ENCODE measurements around the gene UAP1L1.
"Not testable (repeated sequence)": the region's sequence is repeated elsewhere in the genome, so short reads cannot be mapped to it uniquely, and the experiment has no call there.

The UAP1L1 gene

DNA sequence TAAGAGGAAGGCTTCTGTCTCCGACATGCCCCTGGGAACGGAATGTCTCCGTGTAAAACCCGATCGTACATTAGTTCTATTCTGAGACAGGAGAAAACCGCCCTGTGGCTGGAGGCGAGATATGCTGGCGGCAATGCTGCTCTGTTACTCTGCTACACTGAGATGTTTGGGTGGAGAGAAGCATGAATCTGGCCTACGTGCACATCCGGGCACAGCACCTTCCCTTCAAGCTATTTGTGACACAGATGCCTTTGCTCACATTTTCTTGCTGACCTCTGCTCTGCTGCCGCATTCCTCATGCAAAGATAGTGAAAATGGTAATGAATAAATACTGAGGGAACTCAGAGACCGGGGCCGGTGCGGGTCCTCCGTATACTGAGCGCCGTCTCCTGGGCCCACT lies 39.4 kb downstream of the UAP1L1 start:
- DNase-seq = no peak

DNA sequence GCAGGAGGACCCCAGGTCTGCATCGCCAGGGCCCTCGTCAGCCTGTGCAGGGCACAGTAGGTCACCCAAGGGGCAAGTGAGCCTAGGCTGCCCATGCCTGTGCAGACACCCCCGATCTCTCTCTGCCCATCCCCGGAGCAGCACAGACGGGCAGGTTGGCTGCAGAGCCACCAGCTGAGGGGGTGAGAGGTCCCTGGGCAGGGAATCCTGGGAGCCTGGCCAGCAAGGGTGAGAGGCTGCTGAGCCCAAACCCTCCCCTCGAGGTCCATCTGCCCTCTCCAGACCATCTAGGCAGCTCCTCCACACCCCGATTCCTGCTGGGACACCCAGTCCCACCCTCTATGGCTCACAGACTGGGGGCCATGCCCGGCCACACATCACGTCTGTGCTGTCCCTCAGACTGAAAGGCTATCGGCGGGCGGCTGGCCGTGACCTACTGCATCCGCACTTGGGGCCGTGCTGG lies 40.0 kb downstream of the UAP1L1 start:
- no peak for DNase-seq

DNA sequence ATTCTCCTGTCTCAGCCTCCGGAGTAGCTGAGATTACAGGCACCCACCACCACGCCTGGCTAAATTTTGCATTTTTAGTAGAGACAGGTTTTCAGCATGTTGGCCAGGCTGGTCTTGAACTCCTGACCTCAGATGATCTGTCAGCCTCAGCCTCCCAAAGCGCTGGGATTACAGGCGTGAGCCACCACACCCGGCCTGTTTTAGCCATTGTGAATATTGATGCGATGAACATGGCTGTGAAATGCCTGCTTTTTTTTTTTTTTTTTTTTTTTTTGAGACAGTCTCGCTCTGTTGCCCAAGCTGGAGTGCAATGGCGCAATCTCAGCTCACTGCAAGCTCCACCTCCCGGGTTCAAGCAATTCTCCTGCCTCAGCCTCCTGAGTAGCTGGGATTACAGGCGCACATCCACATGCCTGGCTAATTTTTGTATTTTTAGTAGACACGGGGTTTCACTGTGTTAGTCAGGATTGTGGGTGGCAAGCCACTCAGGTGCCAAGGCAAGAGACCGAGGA lies 40.8 kb downstream of the UAP1L1 start:
- not testable (repeated sequence) for DNase-seq

DNA sequence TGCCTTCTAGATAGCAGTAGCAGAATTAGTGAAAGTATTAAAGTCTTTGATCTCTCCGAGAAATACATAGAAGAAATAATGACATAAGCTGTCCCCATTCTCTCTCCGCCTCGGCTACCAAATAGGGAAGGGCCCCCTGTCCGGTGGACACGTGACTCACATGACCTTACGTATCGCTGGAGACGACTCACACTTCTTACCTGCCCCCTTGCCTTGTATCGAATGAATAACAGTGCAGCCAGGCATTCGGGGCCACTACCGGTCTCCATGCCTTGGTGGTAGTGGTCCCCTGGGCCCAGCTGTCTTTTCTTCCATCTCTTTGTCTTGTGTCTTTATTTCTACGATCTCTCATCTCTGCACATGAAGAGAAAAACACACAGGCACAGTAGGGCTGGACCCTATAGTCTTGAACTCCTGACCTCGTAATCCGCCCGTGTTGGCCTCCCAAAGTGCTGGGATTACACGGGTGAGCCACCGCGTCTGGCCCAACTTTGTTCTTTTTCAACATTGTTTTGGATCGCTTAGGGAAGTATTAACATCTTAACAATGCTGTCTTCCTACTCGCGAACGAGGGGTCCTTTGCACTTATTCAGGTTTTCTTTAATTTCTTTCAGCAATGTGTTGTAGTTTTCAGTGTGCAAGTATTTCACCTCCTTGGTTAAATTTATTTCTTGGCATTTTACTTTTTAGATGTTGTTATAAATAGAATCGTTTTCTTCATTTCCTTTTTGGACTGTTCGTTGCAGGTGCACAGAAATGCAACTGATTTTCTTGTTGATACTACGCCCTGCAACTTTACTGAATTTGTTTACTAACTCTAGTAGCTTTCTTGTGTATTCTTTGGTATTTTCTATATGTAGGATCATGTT lies 44.8 kb downstream of the UAP1L1 start:
- DNase-seq = not testable (repeated sequence)

DNA sequence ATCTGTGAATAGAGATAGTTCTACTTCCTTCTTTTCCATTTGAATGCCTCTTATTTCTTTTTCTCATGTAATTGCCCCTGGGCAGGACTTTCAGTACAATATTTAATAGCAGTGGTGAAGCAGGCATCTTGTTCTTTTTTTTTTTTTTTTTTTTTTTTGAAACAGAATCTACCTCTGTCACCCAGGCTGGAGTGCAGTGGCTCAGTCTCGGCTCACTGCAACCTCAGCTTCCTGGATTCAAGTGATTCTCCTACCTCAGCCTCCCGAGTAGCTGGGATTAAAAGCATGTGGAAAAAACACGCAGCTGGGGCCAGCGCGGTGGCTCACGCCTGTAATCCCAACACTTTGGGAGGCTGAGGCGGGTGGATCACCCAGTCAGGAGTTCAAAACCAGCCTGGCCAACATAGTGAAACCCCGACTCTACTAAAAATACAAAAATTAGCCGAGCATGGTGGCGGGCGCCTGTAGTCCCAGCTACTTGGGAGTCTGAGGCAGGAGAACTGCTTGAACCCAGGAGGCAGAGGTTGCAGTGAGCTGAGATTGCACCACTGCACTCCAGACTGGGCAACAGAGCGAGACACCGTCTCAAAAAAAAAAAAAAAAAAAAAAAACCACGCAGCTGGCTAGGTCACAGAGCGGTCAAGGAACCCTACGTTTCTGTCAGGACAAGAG lies 45.6 kb downstream of the UAP1L1 start:
- DNase-seq = not testable (repeated sequence)

DNA sequence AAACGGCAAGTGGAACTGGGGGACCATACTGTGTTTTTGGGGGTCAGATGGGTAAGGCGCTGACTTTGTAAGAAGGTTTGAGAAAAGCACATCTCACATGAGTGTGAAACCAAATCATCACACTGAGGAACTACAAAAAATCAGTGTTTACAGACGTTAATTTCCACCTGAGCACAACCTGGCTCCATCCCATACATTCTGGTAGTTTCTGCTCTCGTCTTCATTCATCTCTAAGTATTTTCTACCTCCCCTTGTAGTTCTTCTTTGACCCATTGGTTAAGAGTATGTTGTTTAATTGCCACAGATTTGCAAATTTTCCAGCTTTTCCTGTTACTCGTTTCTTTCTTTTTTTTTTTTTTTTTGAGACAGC lies 46.1 kb downstream of the UAP1L1 start:
- no peak for DNase-seq

DNA sequence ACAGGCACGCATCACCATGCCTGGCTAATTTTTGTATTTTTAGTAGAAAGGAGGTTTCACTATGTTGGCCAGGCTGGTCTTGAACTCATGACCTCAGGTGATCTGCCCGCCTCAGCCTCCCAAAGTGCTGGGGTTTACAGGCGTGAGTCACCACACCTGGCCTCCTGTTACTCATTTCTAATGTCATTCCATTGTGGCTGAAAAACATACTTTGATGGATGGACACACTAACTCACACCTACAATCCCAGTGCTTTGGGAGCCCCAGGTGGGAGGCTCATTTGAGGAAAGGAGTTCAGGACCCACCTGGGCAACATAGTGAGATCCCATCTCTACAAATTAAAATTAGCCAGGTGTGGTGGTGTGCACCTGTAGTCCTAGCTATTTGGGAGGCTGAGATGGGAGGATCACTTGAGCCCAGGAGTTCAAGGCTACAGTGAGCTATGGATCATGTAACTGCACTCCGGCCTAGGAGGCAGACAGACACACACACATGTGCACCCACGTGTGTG lies 46.7 kb downstream of the UAP1L1 start:
- not testable (repeated sequence) for DNase-seq

DNA sequence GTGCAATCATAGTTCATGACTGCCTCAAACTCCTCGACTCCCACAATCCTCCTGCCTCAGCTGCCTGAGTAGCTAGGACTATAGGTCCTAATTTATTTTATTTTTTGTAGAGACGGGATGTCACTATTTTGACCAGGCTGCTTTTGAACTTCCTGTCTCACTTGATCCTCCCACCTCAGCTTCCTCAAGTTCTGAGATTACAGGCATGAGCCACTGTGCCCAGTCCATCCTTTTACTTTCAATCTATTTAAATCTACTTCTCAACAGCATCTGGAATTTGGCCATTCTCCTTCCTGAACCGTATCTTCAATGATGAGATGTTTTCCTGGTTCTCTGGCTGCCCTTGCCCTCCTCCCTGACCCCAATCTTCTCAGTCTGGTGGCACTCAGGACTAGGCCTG lies 49.5 kb downstream of the UAP1L1 start:
- no peak for DNase-seq

DNA sequence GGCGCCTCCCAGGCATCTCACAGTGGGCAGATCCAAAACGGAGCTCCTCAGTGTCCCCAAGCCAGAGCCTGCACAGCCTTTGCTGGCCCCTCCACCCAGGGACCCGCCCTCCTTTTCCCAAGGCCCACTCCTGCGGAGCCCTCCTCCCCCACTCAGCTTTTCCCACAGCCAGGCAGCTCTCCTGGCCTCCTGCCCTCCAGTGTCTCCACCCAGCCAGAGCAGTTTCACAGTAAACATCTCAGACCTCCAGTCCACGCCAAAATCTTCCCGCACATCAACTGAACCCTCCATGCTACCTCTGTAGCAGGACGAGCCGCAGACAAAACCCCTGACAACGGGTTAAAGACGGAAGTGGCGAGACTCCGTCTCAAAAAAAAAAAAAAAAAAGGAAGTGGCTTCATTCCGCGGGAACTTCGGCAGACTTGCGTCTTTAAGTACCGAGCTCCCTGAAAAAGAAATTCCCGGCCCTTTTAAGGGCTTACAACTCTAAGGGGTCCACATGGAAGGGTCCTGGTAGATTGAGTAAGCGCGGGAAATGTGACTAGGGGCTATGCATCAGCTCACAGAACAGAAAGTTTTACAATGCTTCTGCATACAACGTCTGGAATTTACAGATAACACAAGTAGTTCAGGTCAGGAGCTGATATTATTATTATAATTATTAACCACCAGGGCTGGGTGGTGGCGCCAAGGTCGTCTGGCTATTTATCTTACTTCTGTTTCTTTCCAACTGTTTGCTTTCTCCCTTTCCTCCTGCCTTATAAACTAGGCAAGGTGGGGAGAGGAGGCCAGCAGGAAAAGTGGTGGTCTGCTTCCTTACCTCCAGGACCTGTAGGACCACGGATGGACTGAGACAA lies 50.2 kb downstream of the UAP1L1 start:
- DNase-seq = peak in 1 of 2 donors; percentile 24

DNA sequence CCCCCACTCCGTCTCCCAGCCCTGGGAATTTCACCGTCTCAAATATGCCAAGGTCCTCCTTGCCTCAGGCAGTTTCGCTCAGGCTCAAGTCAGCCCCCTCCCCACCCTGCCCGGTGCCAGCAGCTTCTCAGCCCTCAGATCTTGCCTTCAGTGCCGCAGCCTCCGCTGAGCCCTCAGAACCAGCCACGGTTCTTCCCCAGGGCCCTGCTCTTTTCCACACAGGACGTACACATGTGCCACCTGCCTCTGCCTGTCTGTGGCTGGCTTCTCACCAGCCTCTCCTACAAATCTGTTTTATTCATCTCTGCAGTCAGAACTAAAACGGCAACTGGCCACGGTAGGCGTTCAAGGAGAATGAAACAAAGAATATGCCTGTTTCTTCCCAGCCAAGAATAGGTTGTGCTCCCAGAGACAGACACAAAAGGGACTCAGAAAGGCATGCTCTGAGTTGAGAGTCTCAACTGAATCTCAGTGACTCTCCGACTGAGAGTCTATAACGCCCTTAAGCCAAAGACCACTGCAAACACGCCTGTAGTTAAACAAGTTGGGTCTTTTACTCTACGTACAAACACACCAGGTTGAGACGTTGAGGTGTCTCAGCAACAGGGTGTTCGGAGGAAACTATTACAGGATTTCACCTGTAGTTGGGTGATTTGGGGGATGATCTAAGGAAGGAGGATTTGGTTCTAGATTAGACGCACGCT lies 51.0 kb downstream of the UAP1L1 start:
- no peak for DNase-seq

DNA sequence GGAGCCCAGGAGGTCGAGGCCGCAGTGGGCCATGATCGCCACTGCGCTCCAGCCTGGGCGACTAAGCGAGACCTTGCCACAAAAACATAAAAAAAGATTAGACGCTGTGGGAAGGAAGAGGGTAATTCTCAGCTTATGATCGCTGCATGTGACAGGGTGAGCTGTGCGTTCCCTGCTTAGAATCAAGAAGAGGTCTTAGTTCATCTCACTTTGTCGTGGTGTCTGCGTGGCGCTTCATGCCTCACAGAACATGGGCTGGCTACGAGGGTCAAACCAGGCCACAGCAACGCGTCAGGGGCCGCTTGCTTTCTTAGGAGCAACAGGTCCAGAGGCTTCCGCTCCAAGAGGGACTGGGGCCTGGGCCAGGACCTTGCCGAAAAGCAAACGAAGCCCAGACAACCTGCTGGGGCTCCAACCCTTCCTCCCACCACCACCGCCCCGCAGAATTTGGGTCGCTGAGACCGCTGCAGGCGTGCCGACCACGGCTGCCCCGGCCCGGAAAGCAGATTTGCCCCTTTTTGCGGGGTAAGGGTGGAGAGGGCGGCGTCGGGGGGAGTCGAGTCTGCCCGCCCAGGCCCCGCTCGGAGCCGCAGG lies 51.6 kb downstream of the UAP1L1 start:
- DNase-seq = no peak

DNA sequence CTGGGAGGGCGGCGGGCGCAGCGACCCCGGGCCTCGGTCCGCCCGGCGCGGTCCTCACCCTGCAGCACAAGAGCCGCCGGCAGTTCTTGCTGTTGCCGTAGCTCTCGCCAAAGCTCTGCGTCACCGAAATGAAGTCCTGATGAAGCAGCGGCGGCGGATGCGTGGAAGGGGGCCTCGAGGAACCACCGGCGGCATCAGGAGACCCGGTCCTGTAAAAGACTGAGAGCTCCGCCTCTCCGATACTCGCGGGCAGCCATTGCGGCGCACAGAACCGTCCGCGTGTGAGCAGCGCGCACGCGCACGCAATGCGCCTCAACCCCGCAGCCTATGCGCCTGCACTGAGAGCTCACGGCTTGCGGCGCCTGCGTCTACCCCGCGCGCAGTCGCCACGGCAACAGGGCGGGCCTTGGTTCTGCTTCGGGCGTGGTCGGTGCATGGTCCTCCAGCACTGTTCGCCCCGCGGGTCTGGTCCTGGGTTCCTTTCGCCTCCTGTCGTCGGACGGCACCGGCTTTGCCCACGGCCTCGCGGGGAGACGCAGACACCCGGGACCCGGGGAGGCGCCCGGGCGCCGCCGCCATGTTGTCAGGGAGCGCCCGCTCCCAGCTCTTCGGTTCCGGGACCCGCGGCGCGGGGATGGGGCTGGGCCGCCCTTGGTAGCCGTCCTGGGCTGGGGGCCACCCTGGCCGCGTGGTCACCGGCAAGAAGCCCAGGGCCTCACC lies 52.3 kb downstream of the UAP1L1 start:
- peak; percentile 84 to 86 for DNase-seq

DNA sequence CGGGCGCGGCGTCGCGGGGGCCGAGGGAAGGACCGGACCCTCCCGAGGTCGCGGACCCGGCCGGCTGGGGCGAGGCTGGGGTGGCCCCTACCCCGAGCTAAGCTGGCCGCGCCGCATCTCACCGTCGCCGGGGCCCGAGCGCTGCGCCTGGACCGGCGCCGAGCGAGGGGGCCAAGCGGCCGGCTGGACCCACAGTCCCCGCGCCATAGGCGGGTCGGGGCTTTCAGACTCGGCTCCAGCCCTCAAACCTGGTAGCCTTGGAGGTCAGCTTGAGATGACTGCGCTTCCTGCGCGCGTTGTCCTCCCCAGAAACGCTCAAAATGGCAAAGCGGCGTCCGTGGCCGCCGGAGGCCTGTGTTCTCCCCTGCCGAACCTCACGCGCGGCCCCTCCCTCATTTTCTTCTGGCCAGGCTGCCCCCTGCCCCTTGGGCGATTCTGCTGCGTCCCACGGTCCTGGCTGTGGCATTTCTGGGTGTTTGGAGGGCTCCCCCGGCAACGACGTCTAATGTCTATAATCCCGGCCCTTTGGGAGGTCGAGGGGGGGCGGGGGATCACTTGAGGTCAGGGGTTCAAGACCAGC lies 52.9 kb downstream of the UAP1L1 start:
- DNase-seq = no peak
